HG03469 (cell line): Measurements from ENCODE around the gene CHP1.
"Not testable (repeated sequence)": the region's sequence is repeated elsewhere in the genome, so short reads cannot be mapped to it uniquely, and the experiment has no call there.

Experiments used
- ATAC-seq: cut with Tn5 transposase; IDR thresholded peaks from one replicate; pipeline ENCODE4 v1.9.1; 2021; ENCODE audit warnings: mild to moderate bottlenecking, moderate library complexity, moderate number of reproducible peaks; ENCODE audit not compliant: unreplicated experiment

The CHP1 gene

DNA sequence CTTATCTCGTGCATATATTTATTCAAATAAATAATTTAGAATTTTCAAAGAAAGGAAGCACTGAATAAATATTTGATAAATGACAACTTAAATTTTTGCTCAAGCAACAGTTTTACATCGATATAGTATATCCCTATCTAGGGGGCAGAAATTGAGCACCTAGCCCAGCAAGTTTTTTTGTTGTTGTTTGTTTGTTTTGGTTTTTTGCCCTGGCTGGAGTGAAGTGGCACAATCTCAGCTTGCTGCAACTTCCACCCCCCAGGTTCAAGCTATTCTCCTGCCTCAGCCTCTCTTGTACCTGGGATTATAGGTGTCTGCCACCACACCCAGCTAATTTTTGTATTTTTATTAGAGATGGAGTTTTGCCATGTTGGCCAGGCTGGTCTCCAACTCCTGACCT, 58.9 kb downstream of the CHP1 start:
- no peak for ATAC-seq

DNA sequence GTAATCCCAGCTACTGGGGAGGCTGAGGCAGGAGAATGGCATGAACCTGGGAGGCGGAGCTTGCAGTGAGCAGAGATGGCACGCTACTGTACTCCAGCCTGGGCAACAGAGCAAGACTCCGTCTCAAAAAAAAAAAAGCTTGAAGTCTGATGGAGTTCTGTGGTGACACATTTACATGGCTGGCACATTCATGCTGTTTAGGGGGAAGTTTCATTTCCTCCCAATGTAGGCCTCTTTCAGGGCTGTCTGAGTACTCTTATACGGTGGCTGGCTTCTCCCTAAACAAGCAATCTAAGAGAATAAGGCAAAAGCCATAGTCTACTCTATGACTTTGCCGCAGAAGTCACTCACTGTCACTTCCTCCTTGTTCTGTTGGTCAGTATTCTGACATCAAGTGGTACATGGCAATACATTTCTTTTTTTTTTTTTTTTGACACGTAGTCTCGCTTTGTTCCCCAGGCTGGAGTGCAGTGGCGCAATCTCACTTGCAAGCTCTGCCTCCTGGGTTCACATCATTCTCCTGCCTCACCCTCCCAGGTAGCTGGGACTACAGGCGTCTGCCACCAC, 60.1 kb downstream of the CHP1 start:
- ATAC-seq = peak; percentile 71

DNA sequence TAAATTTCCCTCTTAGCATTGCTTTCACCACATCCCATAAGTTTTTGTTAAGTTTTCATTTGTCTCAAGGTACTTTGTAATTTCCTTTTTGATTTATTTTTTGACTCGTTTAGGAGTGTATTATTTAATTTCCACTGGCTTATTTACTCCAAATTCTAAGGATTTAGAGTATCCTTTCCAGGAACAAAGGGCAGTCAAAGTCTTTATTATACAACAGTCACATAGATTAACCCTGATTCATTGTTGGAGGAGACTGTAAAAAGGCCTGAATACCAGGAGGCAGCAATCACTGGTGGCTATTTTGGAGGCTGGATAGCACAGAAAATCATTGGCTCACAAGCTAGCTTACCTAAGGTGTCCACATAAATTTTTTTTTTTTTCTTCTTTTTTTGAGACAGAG, 61.5 kb downstream of the CHP1 start:
- ATAC-seq = no peak

DNA sequence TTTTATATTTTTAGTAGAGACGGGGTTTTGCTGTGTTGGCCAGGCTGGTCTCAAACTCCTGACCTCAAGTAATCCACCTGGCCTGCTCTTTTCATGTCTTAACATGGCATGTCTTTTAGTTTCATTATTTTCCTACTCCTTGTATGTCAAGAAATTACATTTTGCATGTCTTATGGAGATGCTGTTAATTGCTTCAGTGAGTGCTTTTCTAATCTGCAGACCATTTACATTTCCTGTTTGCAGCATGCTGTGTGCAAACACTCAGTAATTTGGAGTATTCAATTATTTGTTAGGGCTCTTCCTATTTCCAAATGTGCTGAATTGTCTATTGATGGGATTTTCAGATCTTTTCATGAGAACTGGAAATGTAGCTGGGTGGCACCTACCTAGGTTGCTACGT, 70.1 kb downstream of the CHP1 start:
- not testable (repeated sequence) for ATAC-seq

DNA sequence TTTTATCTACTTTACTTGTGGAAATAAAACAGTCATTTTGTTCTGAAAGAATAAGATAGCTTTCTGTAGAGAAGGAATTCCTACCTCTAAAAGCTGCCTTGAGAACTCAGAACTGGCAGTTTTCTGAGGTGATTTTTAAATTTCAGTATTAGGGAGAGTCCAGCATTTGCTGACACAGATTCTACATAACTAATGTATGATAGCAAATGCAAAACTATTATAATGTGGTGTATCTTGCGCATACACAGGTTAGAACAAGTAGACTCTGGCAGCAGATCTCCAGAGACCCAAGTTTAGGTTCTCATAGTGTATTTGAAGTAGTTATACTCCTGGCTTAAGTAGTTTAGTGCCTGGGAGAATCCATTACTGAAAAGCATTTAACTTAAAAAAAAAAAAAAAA, 70.5 kb downstream of the CHP1 start:
- no peak for ATAC-seq

DNA sequence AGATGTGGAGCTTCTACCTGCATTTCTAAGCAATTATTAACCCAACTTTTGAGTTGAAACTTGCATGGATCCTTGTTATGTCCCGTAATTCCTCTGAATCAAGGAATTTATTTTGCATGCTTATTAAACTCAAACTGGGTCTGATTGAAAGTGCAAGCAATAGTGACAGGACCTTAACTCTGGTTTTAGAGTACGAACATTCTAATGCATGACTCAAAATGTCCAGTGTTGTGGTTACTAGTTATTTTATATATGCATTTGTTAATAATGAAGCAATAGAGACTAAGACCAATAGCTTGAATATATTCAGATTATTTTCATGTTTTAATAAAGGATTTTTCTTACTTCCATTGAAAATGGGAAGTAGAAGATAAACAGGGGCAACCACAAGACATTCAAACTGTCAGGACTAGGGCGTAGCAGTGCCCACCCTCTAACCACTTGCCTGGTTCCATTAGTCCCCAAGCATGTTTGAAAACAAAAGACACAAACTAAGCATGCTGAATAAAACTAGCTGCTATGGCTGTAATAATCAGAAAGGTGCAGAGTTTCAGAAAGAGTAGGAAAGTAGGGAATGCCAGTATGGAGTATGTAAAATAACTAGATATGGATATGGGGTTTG, 73.2 kb downstream of the CHP1 start:
- ATAC-seq = no peak

DNA sequence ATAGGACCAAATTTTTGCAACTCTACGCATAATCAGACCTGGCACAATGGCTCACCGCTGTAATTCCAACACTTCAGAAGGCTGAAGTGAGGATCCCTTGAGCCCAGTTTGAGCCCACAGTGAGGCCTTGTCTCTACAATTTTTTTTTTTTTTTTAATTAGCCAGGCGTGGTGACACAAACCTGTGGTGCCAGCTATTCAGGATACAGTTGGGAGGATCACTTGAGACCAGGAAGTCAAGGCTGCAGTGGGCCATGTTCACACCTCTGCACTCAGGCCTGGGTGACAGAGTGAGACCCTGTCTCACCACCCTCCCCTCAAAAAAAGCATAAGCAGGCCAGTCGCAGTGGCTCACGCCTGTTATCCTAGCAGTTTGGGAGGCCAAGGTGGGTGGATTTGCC, 76.6 kb downstream of the CHP1 start:
- no peak for ATAC-seq

DNA sequence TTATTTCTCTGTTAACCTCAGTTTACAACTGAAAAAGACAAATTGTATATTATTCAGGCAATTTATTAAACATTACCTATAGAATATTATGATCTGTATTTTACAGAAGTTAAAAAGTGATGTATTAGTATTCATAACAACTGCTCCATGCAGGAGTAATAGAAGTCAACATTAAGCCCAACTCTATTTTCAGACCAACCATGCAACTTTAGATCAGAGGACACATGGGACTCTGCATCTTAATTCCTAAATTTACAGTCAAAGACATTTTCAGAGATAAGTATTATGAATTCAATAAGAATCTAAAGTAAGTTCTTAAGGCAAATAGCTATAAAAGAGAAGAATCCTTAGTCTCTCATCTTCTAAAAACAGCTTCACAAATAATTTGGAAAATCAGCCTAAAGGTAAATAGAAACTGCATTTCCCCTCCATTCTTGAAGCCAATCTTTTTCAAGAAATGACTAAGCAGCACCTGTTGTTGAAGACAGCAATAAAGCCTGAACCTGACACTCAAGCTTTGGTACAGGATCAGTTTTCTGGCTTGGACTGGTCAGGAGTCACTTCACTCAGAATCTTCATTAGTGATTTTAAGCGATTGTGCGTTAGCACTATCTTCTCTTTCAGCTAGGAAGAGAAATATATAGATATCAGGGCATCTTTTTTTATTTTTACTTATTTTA, 78.3 kb downstream of the CHP1 start:
- ATAC-seq = no peak

DNA sequence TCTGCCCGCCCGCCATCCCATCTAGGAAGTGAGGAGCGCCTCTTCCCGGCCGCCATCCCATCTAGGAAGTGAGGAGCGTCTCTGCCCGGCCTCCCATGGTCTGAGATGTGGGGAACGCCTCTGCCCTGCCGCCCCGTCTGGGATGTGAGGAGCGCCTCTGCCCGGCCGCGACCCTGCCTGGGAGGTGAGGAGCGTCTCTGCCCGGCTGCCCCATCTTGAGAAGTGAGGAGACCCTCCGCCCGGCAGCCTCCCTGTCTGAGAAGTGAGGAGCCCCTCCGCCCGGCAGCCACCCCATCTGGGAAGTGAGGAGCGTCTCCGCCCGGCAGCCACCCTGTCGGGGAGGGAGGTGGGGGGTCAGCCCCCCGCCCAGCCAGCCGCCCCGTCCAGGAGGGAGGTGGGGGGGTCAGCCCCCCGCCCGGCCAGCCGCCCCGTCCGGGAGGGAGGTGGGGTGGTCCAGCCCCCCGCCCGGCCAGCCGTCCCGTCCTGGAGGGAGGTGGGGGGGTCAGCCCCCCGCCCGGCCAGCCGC, 89.8 kb downstream of the CHP1 start:
- ATAC-seq = not testable (repeated sequence)

DNA sequence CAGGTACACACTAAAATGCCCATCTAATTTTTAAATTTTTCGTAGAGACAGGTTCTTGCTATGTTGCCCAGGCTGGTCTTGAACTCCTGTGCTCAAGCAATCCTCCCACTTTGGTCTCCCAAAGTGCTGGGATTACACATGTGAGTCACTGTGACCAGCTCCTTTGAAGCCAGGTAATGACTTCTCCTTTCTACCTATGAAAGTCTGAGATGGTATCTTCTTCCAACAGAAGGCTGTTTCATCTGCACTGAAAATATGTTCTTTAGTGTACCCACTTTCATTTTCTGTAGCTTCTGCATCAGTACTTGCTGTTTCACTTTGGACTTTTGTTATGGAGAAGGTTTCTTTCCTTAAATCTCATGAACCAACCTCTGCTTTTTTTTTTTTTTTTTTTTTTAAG, 92.5 kb downstream of the CHP1 start:
- no peak for ATAC-seq

DNA sequence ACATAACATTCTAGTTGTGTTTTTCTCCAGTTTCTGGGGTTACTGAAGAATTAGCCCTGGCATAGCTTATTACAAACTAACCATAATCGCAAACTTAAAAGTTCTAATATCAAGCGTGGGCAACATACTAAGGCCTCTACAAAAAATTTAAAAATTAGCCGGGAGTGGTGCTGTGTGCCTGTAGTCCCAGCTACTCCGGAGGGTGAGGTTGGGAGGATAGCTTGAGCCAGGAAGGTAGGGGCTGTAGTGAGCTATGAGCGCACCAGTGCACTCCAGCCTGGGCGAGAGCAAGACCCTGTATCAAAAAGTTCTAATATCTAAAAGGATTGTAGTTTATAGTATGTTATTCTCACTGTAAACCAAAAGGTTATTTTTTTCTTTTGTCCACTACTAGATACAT, 100.2 kb downstream of the CHP1 start:
- no peak for ATAC-seq
